ENCODE results near the gene ERICH6B. TPM values are rescaled to one million over a fixed set of nuclear protein-coding genes. Genes with fewer than 3 reads are reported as not detected.
"Not testable (repeated sequence)": the region's sequence is repeated elsewhere in the genome, so short reads cannot be mapped to it uniquely, and the experiment has no call there.

Gene ERICH6B
- total RNA-seq = not detected

DNA sequence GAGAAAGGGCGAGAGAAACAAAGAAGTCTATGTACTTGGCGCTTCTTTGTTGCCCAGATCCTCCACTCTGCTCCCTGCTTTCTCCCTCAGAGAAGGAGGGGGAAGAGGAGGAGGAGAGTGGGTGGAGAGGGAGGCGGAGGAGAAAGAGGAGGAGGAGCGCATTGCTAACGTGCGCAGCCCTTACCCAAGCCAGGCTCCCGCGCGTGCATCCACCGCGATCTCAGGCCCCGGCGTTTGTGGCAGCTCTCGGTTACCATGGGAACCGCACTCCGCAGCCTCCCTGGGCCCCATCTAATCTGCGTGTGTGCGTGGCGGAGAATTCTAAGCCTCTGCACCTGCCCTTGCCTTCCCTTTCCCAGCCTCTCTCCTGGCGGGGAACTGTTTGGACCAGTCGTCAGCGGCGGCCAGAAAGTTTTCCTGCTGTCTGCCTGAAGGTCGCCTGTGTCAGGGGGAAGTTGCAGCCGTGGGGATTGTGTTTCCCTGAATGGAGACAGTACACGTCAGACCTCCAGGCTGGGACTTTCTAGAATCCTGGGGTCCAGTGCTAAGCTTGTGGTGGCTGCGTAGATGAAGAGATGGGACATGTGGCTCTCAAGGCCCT lies at the start of gene ERICH6B:
ERICH6B (minus strand) TSS at position 239 of the 601 bp plus-strand sequence. CDS start 18,734 bp downstream, outside the sequence.
- Histone ChIP-seq H3K4me1 (peaks cover 7% of the 10 kb centered on the region), H3K36me3 (no peaks in the 10 kb centered on the region), H3K9me3 (no peaks in the 10 kb centered on the region), H3K4me3 (peak within 1 kb of the TSS; percentile 7), H3K27me3 (peaks cover 17% of the 10 kb centered on the region), H3K27ac (no peak within 1 kb of the TSS)
- TF ChIP-seq POLR2AphosphoS5 (IDR thresholded peaks at IDR 0.05) (no peak), POLR2A (IDR thresholded peaks at IDR 0.05) (no peak), EP300 (IDR thresholded peaks at IDR 0.05) (no peak)
- TF ChIP-seq, protein P1, sequence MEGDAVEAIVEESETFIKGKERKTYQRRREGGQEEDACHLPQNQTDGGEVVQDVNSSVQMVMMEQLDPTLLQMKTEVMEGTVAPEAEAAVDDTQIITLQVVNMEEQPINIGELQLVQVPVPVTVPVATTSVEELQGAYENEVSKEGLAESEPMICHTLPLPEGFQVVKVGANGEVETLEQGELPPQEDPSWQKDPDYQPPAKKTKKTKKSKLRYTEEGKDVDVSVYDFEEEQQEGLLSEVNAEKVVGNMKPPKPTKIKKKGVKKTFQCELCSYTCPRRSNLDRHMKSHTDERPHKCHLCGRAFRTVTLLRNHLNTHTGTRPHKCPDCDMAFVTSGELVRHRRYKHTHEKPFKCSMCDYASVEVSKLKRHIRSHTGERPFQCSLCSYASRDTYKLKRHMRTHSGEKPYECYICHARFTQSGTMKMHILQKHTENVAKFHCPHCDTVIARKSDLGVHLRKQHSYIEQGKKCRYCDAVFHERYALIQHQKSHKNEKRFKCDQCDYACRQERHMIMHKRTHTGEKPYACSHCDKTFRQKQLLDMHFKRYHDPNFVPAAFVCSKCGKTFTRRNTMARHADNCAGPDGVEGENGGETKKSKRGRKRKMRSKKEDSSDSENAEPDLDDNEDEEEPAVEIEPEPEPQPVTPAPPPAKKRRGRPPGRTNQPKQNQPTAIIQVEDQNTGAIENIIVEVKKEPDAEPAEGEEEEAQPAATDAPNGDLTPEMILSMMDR (IDR thresholded peaks at IDR 0.05) = no peak
- DNase-seq (ENCODE audit: low spot score in 2 of 2) = no peak
- WGBS = 6% methylated on average over 26 of the region's 27 CpGs

DNA sequence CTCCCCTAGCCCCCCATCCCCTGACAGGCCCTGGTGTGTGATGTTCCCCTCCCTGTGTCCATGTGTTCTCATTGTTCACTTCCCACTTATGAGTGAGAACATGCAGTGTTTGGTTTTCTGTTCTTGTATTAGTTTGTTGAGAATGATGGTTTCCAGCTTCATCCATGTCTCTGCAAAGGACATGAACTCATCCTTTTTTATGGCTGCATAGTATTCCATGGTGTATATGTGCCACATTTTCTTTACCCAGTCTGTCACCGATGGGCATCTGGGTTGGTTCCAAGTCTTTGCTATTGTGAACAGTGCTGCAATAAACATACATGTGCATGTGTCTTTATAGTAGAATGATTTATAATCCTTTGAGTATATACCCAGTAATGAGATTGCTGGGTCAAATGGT lies 47.4 kb upstream of the ERICH6B start:
- not testable (repeated sequence) for H3K4me1 ChIP-seq; DNase-seq (ENCODE audit: low spot score in 2 of 2); H3K27ac ChIP-seq; H3K27me3 ChIP-seq; H3K36me3 ChIP-seq; H3K4me3 ChIP-seq; H3K9me3 ChIP-seq
- 95% methylated on average over 1 of the region's 1 CpG for WGBS

DNA sequence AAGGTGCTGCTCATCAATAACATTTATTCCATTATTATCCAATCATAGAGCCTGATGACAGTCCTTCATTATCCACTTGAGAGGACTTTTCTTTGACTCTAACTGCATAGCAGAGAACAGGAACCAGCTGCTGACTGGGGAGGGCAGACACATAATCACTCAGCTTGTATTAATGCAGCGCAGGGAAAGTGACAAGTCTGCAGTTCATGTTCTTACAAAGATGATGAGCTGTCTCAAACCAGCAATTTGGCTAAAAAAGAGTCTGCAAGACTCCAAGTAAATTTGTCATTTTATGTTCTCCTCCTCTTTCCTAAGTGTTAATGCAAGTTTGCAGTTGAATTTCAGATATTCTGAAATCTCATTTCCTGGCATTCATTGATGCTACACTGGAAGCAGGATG lies 46.6 kb upstream of the ERICH6B start:
- TF ChIP-seq, protein P1 (IDR thresholded peaks at IDR 0.05) = no peak
- TF ChIP-seq POLR2A (IDR thresholded peaks at IDR 0.05) = no peak
- no peak for TF ChIP-seq POLR2AphosphoS5 (IDR thresholded peaks at IDR 0.05)
- Histone ChIP-seq H3K36me3 (no peaks in the 10 kb centered on the region), H3K27me3 (no peaks in the 10 kb centered on the region), H3K9me3 (no peaks in the 10 kb centered on the region), H3K4me1 (no peaks in the 10 kb centered on the region), H3K4me3 (no peak overlapping the region), H3K27ac (no peak overlapping the region)
- 58% methylated on average over 1 of the region's 1 CpG for WGBS
- DNase-seq (ENCODE audit: low spot score in 2 of 2) = no peak

DNA sequence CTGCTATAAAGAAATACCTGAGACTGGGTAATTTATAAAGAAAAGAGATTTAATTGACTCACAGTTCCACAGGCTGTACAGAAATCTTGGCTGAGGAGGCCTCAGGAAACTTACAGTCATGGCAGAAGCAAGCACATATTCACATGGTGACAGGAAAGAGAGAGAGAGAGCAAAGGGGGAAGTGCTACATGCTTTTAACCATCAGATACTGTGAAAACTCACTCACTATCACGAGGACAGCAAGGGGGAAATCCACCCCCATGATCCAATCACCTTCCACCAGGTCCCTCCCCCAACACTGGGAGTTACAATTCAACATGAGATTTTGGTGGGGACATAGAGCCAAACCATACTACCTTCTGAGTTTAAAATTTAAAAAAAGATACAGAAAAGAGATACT lies 44.9 kb upstream of the ERICH6B start:
- H3K36me3 ChIP-seq; H3K27me3 ChIP-seq; H3K9me3 ChIP-seq; DNase-seq (ENCODE audit: low spot score in 2 of 2); H3K4me3 ChIP-seq; H3K4me1 ChIP-seq; H3K27ac ChIP-seq: not testable (repeated sequence)
- 36% methylated on average over 1 of the region's 1 CpG for WGBS

DNA sequence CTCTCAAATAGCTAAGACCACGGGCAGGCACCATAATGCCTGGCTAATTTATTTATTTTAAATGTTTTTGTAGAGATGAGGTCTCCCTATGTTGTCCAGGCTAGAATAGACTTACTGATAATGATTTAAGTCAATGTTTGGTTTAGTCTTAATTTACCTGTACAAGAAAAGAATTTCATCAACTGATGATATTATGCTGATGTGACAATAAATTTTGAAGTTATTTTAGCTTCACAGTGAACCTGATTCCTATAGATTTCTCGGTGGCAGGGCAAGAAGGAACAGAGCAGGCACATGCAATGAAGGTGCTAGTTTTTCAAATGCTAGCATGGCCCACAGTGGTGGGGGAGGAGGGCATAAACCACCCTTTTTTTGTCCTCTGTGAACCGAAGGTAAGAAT lies 44.0 kb upstream of the ERICH6B start:
- H3K36me3 ChIP-seq = no peaks in the 10 kb centered on the region
- 80% methylated on average over 3 of the region's 3 CpGs for WGBS
- H3K27me3 ChIP-seq = no peaks in the 10 kb centered on the region
- TF ChIP-seq, protein P1 (IDR thresholded peaks at IDR 0.05) = no peak
- no peak for TF ChIP-seq EP300 (IDR thresholded peaks at IDR 0.05)
- TF ChIP-seq POLR2AphosphoS5 (IDR thresholded peaks at IDR 0.05) = no peak
- TF ChIP-seq POLR2A (IDR thresholded peaks at IDR 0.05) = no peak
- no peak overlapping the region for H3K27ac ChIP-seq
- no peaks in the 10 kb centered on the region for H3K9me3 ChIP-seq
- no peak overlapping the region for H3K4me3 ChIP-seq
- DNase-seq (ENCODE audit: low spot score in 2 of 2) = no peak
- no peaks in the 10 kb centered on the region for H3K4me1 ChIP-seq

DNA sequence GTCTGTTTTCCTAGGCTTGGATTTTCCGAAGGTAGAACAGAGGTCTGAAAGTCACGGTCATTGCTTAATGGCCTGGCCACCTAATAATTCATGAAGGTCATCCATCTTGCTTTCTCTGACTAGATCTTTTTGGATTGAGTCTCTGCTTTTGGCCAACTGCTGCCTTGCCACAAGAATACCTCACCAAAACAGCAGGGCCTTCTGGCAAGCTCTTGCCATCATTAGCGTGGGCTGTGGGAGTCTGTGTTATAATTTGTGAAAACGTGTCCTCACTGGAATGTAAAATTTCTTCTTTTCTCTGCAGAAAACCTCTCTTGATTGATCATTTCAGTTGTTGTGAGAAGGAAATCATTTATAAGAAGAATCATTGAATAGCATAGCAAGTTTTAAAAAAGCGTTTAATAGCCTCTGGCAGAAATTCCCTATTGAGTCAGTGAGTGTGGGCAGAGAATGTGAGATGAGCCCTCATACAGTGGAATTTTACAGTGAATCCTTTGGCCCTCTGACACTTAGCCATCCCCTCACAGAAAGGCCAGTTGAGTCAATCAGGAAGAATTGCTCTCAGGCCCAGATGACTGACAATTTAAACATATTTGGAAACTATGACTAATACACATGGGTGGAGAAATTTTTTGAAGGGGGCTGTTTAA lies 43.2 kb upstream of the ERICH6B start:
- Histone ChIP-seq H3K9me3 (no peaks in the 10 kb centered on the region), H3K36me3 (no peaks in the 10 kb centered on the region), H3K27ac (no peak overlapping the region), H3K27me3 (no peaks in the 10 kb centered on the region), H3K4me1 (no peaks in the 10 kb centered on the region), H3K4me3 (no peak overlapping the region)
- DNase-seq (ENCODE audit: low spot score in 2 of 2) = no peak
- no peak for TF ChIP-seq POLR2A (IDR thresholded peaks at IDR 0.05)
- TF ChIP-seq, protein P1 (IDR thresholded peaks at IDR 0.05) = no peak
- TF ChIP-seq EP300 (IDR thresholded peaks at IDR 0.05) = no peak
- no peak for TF ChIP-seq POLR2AphosphoS5 (IDR thresholded peaks at IDR 0.05)
- WGBS = 49% methylated on average over 5 of the region's 5 CpGs
